Pancreas (tissue), 10 donors: Measurements from ENCODE around the gene C12orf75. TPM values are rescaled to one million over a fixed set of nuclear protein-coding genes. Genes with fewer than 3 reads are reported as not detected.
A peak's percentile ranks its signal among the peaks of the same experiment; 100 is the strongest.

Experiments
- ATAC-seq, 4 donors: fragments of 200-7000 bp; cut with Tn5 transposase; one replicate each; pipeline versions ENCODE4 v1.8.0 to v1.9.1; 2020; ENCODE audit warnings: mild to moderate bottlenecking in 4 of 4, moderate library complexity in 4 of 4
- DNase-seq, 6 donors: peaks; one replicate each; pipeline ENCODE4 v3.0.0-alpha.2; 2020
- FAIRE-seq: peaks from 2 replicates; lab custom pipeline; 2012; peaks lifted over from hg19 to GRCh38; lab: Jason Lieb, UNC
- H3K27ac ChIP-seq, 4 donors: fragments of 200-600 bp; sonication (generic); 1 replicate in 3 of 4; 2 replicates in 1 of 4; pipeline versions ENCODE4 v1.5.0 to v1.8.0; 2020
- H3K27me3 ChIP-seq, 4 donors: fragments of 200-600 bp; one replicate each; pipeline ENCODE4 v1.8.0; 2021
- H3K36me3 ChIP-seq, 3 donors: fragments of 200-600 bp; sonication (generic) in 1 of 3; one replicate each; pipeline versions ENCODE4 v1.5.0 to v1.8.0; 2020 to 2021
- H3K4me1 ChIP-seq, 3 donors: fragments of 200-600 bp; one replicate each; pipeline ENCODE4 v1.8.0; 2021
- H3K4me3 ChIP-seq, 4 donors: fragments of 200-600 bp; sonication (generic) in 2 of 4; one replicate each; pipeline versions ENCODE4 v1.5.0 to v1.8.0; 2020 to 2021
- H3K9me3 ChIP-seq, 4 donors: fragments of 200-600 bp; one replicate each; pipeline ENCODE4 v1.8.0; 2021
- WGBS, 2 donors: extraction: QIAGEN DNeasy Blood & Tissue Kit; methylation state at CpG; one replicate each; pipeline ENCODE4 v1.1.7; 2013; 5-methylcytosine and 5-hydroxymethylcytosine counted together
- intact Hi-C, 3 donors: fragments of 100-400 bp; cut with DNase I; formaldehyde crosslinking; loops; one replicate each; pipeline versions ENCODE4 v1.11.1 to v1.14.2; 2022
- polyA plus RNA-seq, 2 donors: library from polyadenylated mRNA; stranded (reverse); fragments of 200-250 nt; gene quantifications; one replicate each; pipeline ENCODE4 v1.2.3, GENCODE V29; 2013
- total RNA-seq, 6 donors: library from RNA; stranded (reverse); fragmentation: NEBNext Ultra II Directional in 4 of 6; extraction: Animal tissue kit (Norgen Biotek cat#: 25700) in 4 of 6; gene quantifications; one replicate each; pipeline versions ENCODE4 v1.2.1 to v1.2.4, GENCODE V29; 2021 to 2023
- TF ChIP-seq, protein P1 (sequence below), 4 donors: fragments of 200-600 bp; sonication (generic) in 3 of 4; IDR thresholded peaks; one replicate each; pipeline versions ENCODE4 v1.5.0 to v1.8.0; 2021; ENCODE audit warnings: antibody characterized with exemption in 4 of 4
- donor health status: healthy with polysubstance abuse.
- donor health status: DM: no; HTN: no; CAD: no; lungs with moderate emphysema.
- donor health status: DM: no; HTN: no; CAD: no.
- donor health status: control.
- donor health status: control.
- donor health status: Bipolar disorder and iron deficiency.
- donor health status: DM: yes; HTN: yes; CAD: no.
- donor health status: DM: no; HTN: no; CAD: no.
- donor health status: DM: no; HTN: no; CAD: no.
- donor health status: DM: yes; HTN: yes; CAD: no.

The C12orf75 gene
- total and polyA plus RNA-seq, 8 donors, result 20.2 to 104 (median 43.5) TPM

DNA sequence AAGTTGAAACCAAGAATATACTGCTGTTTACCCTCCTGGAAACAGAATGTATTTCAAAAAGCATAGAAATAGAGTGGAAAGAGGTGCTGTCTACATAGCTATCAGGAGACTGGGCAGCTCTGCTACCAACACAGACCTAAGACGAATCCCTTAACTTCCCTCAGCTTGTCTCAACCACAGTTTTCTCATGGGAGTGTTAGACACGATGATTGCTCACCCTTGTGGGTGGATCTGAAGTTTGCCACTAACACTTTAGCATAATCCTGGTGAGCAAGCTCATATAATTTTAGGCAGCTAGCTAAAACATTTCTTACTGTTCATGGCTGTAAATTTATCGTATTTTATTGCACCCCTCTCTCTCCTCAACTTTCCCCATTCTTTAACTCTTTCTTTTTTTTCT, 38.5 kb downstream of the C12orf75 start:
- no peaks in the 10 kb centered on the region for H3K4me1 ChIP-seq
- H3K27me3 ChIP-seq, result no peaks in the 10 kb centered on the region
- DNase-seq (no peak), ATAC-seq (no peak), FAIRE-seq (no peak)
- H3K9me3 ChIP-seq, result no peaks in the 10 kb centered on the region
- H3K36me3 ChIP-seq, result no peaks in the 10 kb centered on the region
- no peak overlapping the region for H3K4me3 ChIP-seq
- intact Hi-C loops, result no loop called here
- TF ChIP-seq, protein P1, sequence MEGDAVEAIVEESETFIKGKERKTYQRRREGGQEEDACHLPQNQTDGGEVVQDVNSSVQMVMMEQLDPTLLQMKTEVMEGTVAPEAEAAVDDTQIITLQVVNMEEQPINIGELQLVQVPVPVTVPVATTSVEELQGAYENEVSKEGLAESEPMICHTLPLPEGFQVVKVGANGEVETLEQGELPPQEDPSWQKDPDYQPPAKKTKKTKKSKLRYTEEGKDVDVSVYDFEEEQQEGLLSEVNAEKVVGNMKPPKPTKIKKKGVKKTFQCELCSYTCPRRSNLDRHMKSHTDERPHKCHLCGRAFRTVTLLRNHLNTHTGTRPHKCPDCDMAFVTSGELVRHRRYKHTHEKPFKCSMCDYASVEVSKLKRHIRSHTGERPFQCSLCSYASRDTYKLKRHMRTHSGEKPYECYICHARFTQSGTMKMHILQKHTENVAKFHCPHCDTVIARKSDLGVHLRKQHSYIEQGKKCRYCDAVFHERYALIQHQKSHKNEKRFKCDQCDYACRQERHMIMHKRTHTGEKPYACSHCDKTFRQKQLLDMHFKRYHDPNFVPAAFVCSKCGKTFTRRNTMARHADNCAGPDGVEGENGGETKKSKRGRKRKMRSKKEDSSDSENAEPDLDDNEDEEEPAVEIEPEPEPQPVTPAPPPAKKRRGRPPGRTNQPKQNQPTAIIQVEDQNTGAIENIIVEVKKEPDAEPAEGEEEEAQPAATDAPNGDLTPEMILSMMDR (IDR thresholded peaks at IDR 0.05), result no peak
- no peak overlapping the region for H3K27ac ChIP-seq
- 60 to 63% methylated on average over 3 of the region's 3 CpGs for WGBS, 2 donors

DNA sequence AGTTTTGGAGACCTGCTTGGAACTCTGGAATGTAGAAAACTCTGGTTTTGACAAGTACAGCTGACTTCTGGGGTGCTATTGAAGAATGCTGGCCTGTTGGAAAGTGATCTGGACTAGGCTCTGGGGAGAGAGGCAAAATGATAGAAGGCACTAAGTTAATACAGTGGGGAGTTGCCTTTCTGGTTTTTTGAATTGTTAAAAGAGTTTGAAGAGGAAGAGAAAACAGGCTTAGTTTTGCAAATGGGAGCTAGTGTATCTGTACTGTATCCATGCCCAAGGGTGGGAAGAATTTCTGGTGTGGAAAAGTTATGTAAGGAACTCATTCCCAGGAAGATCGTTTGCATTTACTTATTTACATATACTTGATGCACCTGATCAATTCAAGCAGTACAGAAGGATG, 43.8 kb downstream of the C12orf75 start:
- Histone ChIP-seq H3K4me3 (no peak overlapping the region), H3K4me1 (no peaks in the 10 kb centered on the region), H3K36me3 (no peaks in the 10 kb centered on the region), H3K9me3 (no peaks in the 10 kb centered on the region), H3K27ac (no peak overlapping the region), H3K27me3 (no peaks in the 10 kb centered on the region)
- no peak for DNase-seq
- ATAC-seq, result no peak
- 66 to 76% methylated on average over 1 of the region's 1 CpG for WGBS, 2 donors
- no peak for FAIRE-seq
- TF ChIP-seq, protein P1 (IDR thresholded peaks at IDR 0.05), result no peak
- intact Hi-C loops, result no loop called here

DNA sequence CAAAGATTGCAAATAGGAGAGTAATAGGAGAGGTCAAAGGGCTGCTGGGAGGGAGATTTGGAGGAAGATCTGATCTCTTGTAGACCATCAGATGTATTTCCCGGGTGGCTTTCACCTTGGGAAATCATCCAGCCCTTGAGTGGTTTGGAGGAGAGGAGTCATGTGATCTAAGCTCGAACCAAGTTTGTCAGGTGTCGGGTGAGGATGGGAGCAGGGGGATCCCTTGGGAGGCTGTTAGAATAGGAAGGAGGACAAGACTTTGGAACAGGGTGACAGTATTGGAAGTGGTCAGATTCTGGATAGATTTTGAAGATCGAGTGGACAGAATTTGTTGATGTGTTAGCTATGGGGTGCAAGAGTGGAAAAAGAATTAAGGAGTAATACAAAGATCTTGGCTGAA, 46.6 kb downstream of the C12orf75 start:
- no peaks in the 10 kb centered on the region for H3K27me3 ChIP-seq
- TF ChIP-seq, protein P1 (IDR thresholded peaks at IDR 0.05), result no peak
- intact Hi-C loops, result no loop called here
- no peaks in the 10 kb centered on the region for H3K9me3 ChIP-seq
- ATAC-seq (no peak), DNase-seq (no peak), FAIRE-seq (no peak)
- WGBS, 2 donors, result 56 to 63% methylated on average over 4 of the region's 4 CpGs
- no peak overlapping the region for H3K27ac ChIP-seq
- no peaks in the 10 kb centered on the region for H3K36me3 ChIP-seq
- no peaks in the 10 kb centered on the region for H3K4me1 ChIP-seq
- no peak overlapping the region for H3K4me3 ChIP-seq

DNA sequence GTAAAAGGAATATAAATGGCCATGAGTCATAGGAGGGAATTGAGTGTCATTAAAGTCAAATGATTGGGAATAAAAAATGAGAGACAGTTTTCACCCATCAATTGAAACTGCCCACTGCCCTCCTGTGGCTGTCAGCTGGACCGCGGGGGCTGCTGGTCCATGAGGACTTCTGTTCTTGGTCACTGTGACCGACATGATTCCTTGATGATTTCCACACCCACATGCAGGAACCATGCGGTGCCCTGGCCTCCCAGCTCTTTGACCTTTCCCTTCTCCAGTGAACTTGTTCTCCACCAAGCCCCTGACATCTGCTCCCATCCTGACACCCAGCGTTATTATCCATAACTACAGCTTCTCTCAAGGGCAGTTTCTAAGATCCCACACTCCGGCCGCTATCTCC, 48.4 kb downstream of the C12orf75 start:
- TF ChIP-seq, protein P1 (IDR thresholded peaks at IDR 0.05), result no peak
- Histone ChIP-seq H3K27me3 (no peaks in the 10 kb centered on the region), H3K36me3 (no peaks in the 10 kb centered on the region), H3K4me3 (no peak overlapping the region), H3K9me3 (no peaks in the 10 kb centered on the region), H3K27ac (no peak overlapping the region), H3K4me1 (peaks cover 0 to 4% (median 0%) of the 10 kb centered on the region in 3 donors)
- DNase-seq, result no peak
- intact Hi-C loops, result no loop called here
- no peak for ATAC-seq
- 80% methylated on average over 7 of the region's 7 CpGs for WGBS, 2 donors
- FAIRE-seq, result no peak

DNA sequence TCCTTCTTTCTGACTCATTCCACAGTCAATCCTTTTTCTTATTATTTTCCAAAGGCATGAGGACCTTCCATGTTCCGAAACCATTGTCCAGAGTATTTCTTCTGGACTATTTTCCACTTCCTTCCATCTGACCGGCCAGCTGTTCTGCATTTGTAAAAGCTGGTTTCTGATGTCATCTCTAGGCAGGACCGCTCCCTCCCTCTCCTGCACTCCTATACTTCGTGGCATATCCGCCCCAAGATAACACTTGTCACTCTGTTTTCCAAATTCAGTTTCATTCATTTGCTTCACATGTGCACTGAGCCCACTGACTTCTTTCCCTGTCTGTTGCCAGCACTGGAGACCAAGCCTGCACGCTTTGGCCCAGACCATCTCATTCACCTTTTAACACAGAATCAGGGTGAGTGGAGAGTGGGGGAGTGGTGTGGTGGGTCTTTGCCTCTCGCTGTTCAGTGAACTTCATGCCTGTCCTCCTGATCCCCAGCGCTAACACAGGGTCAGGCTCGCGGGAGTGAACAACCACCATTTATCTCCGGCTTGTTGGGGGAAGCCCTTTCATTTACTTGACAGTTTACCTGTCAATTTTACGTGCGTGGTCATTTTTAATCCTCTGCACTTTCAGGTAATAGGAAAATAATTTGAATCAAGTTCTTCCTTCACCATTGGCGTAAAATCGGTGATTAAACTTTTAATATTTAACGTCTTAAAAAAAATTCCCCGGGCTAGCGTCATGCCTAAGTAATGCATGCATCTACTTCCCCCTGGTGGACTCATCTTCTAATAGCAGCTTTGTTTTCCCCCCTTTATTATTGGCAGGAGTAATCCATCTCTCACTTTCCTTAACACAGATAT, 52.5 kb downstream of the C12orf75 start:
- Histone ChIP-seq H3K9me3 (no peaks in the 10 kb centered on the region), H3K27me3 (no peaks in the 10 kb centered on the region), H3K36me3 (no peaks in the 10 kb centered on the region), H3K4me1 (peaks cover 0 to 4% (median 0%) of the 10 kb centered on the region in 3 donors), H3K27ac (no peak overlapping the region), H3K4me3 (peak overlapping the region in 1 of 4 donors; percentile 32)
- intact Hi-C loops, result no loop called here
- ATAC-seq (peak; percentile 89 to 96 (median 93)), DNase-seq (peak in 3 of 6 donors; percentile 21 to 41 (median 27)), FAIRE-seq (peak; percentile 83)
- TF ChIP-seq, protein P1 (IDR thresholded peaks at IDR 0.05), result peak; percentile 32 to 68 (median 52)
- 16 to 17% methylated on average over 18 of the region's 18 CpGs for WGBS, 2 donors
